Hepatocyte (in vitro differentiated cells): ENCODE measurements around the gene TMPRSS6.

ENCODE experiments used
- CTCF ChIP-seq: fragments of 200-600 bp; sonication (generic); IDR thresholded peaks from 2 replicates; pipeline ENCODE4 v1.5.1; 2016; ENCODE audit warnings: antibody characterized with exemption, mild to moderate bottlenecking; ENCODE audit not compliant: poor library complexity
- EZH2 ChIP-seq: fragments of 200-600 bp; sonication (generic); IDR thresholded peaks from 2 replicates; pipeline ENCODE4 v1.6.1; 2016; ENCODE audit warnings: antibody characterized with exemption, mild to moderate bottlenecking, borderline replicate concordance
- EZH2phosphoT487 ChIP-seq: fragments of 200-600 bp; sonication (generic); IDR thresholded peaks from one replicate; pipeline ENCODE4 v1.6.1; 2018; ENCODE audit warnings: antibody characterized with exemption, mild to moderate bottlenecking, low read depth, moderate library complexity; ENCODE audit not compliant: unreplicated experiment, severe bottlenecking

- TF ChIP-seq EZH2phosphoT487 = no peak
- no peak for TF ChIP-seq CTCF
- no peak for TF ChIP-seq EZH2
These were observed 29.8 kb downstream of the TMPRSS6 start for GRCh38 chr22:37079668-37080171.
